Measurements from ENCODE around the gene LRGUK. TPM values are rescaled to one million over a fixed set of nuclear protein-coding genes. Genes with fewer than 3 reads are reported as not detected.

The LRGUK gene
- total RNA-seq, 1 experiment from 2014 or later: 1.0 TPM

DNA sequence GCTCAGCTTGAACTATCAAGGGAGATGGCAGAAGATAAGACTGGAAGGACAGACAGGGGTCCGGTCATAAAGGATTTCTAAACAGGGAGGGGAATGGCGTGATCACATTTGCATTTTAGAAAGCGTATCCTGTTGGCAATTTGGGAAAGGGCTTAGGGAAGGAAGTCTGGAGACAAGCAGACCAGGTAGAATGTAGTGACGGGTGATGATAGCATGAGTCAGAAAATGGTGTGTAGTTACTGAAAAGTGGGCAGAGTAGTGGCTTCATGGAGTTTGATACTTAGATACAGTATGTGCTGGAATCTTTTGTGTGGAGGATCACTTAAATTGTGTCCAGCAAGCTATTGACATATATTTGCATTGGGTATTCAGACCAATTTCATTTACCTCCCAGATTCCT is 61.2 kb downstream of the LRGUK start:
- intact Hi-C loops (cut with micrococcal nuclease): no loop called here
- no peak for TF ChIP-seq EZH2 (IDR thresholded peaks at IDR 0.05; ENCODE audit: low read length, unreplicated experiment)
- no peak for TF ChIP-seq CTCF (conservative IDR thresholded peaks at IDR 0.05; ENCODE audit: low read depth, low read length)
- TF ChIP-seq EZH2phosphoT487 (IDR thresholded peaks at IDR 0.05; ENCODE audit: borderline replicate concordance, low read length): no peak
- H3K9me3 ChIP-seq (ENCODE audit: low read length): no peaks in the 10 kb centered on the region
- no peaks in the 10 kb centered on the region for H3K36me3 ChIP-seq (ENCODE audit: low read depth, low read length)
- no peak overlapping the region for H3K4me3 ChIP-seq (ENCODE audit: low read length)
- H3F3A ChIP-seq (ENCODE audit: low read length, unreplicated experiment): no peaks in the 10 kb centered on the region
- H3K27ac ChIP-seq (ENCODE audit: low read length): no peak overlapping the region
- ATAC-seq (peak; percentile 70), DNase-seq (peak; percentile 42)
- H3K4me1 ChIP-seq (ENCODE audit: insufficient read depth, low read length): no peaks in the 10 kb centered on the region
- no TSS peak for BruUV-seq (replicated peaks)
- CTCF ChIA-PET: no interaction called here
- POLR2A ChIA-PET (ENCODE audit: unreplicated experiment): no interaction called here
- no peak overlapping the region for H3K4me2 ChIP-seq (ENCODE audit: low read length)
- no peaks in the 10 kb centered on the region for H4K20me1 ChIP-seq (ENCODE audit: low read length)
- no peak overlapping the region for H2AFZ ChIP-seq (ENCODE audit: low read length)
- no peaks in the 10 kb centered on the region for H3K9me2 ChIP-seq (replicated peaks; ENCODE audit: low read length)
- H3K27me3 ChIP-seq (ENCODE audit: low read length): no peaks in the 10 kb centered on the region
- H3K9ac ChIP-seq (ENCODE audit: low read length): no peak overlapping the region
- H3K79me2 ChIP-seq (ENCODE audit: low read length): no peaks in the 10 kb centered on the region

DNA sequence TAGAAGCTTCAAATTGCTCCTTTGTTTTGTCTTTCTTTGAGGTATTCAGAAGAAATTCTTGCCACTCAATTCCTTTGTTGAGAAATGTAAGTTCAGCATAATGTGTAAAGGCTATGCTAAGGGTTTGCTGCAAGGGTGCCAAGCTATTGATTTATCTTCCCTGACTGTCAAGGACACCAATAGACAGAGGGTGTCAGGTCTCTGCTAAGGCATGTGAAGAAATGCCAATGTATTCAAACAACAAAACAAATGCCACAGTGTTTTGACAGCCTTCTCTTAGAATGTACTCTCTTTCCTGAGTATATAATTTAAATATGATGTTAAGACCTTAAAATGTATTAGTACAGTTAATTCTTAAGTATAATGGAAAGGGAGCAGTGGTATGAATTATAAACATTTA is 62.4 kb downstream of the LRGUK start:
- DNase-seq: no peak
- ChIA-PET POLR2A (ENCODE audit: unreplicated experiment) (no interaction called here), CTCF (no interaction called here)
- no peak overlapping the region for H3K4me3 ChIP-seq (ENCODE audit: low read length)
- H4K20me1 ChIP-seq (ENCODE audit: low read length): no peaks in the 10 kb centered on the region
- no peak for ATAC-seq
- intact Hi-C loops (cut with micrococcal nuclease): no loop called here
- TF ChIP-seq CTCF (conservative IDR thresholded peaks at IDR 0.05; ENCODE audit: low read depth, low read length): no peak
- no peak overlapping the region for H3K4me2 ChIP-seq (ENCODE audit: low read length)
- no TSS peak for BruUV-seq (replicated peaks)
- no peak overlapping the region for H3K9ac ChIP-seq (ENCODE audit: low read length)
- H3K9me3 ChIP-seq (ENCODE audit: low read length): no peaks in the 10 kb centered on the region
- no peaks in the 10 kb centered on the region for H3F3A ChIP-seq (ENCODE audit: low read length, unreplicated experiment)
- H3K79me2 ChIP-seq (ENCODE audit: low read length): no peaks in the 10 kb centered on the region
- no peaks in the 10 kb centered on the region for H3K4me1 ChIP-seq (ENCODE audit: insufficient read depth, low read length)
- no peaks in the 10 kb centered on the region for H3K9me2 ChIP-seq (replicated peaks; ENCODE audit: low read length)
- no peaks in the 10 kb centered on the region for H3K36me3 ChIP-seq (ENCODE audit: low read depth, low read length)
- H2AFZ ChIP-seq (ENCODE audit: low read length): no peak overlapping the region
- H3K27ac ChIP-seq (ENCODE audit: low read length): no peak overlapping the region
- no peaks in the 10 kb centered on the region for H3K27me3 ChIP-seq (ENCODE audit: low read length)

GRCh38 chr7:134191876-134192275 is 64.7 kb downstream of the LRGUK start:
- no peak overlapping the region for H3K4me3 ChIP-seq (ENCODE audit: low read length)
- no peaks in the 10 kb centered on the region for H3K4me1 ChIP-seq (ENCODE audit: insufficient read depth, low read length)
- no peak overlapping the region for H3K4me2 ChIP-seq (ENCODE audit: low read length)
- H3K9me2 ChIP-seq (replicated peaks; ENCODE audit: low read length): no peaks in the 10 kb centered on the region
- DNase-seq: no peak
- BruUV-seq (replicated peaks): no TSS peak
- H4K20me1 ChIP-seq (ENCODE audit: low read length): no peaks in the 10 kb centered on the region
- H3K36me3 ChIP-seq (ENCODE audit: low read depth, low read length): no peaks in the 10 kb centered on the region
- no peak for ATAC-seq
- TF ChIP-seq EZH2 (IDR thresholded peaks at IDR 0.05; ENCODE audit: low read length, unreplicated experiment) (no peak), EZH2phosphoT487 (IDR thresholded peaks at IDR 0.05; ENCODE audit: borderline replicate concordance, low read length) (no peak), CTCF (conservative IDR thresholded peaks at IDR 0.05; ENCODE audit: low read depth, low read length) (no peak)
- no peaks in the 10 kb centered on the region for H3K79me2 ChIP-seq (ENCODE audit: low read length)
- H3K27ac ChIP-seq (ENCODE audit: low read length): no peak overlapping the region
- no peaks in the 10 kb centered on the region for H3F3A ChIP-seq (ENCODE audit: low read length, unreplicated experiment)
- CTCF ChIA-PET: no interaction called here
- POLR2A ChIA-PET (ENCODE audit: unreplicated experiment): no interaction called here
- H3K9ac ChIP-seq (ENCODE audit: low read length): no peak overlapping the region
- H3K27me3 ChIP-seq (ENCODE audit: low read length): no peaks in the 10 kb centered on the region
- no peak overlapping the region for H2AFZ ChIP-seq (ENCODE audit: low read length)
- intact Hi-C loops (cut with micrococcal nuclease): no loop called here
- no peaks in the 10 kb centered on the region for H3K9me3 ChIP-seq (ENCODE audit: low read length)
